Liver (tissue), 9 donors: ENCODE results near the gene RIMS3. TPM values are rescaled to one million over a fixed set of nuclear protein-coding genes. Genes with fewer than 3 reads are reported as not detected.

ENCODE experiments used
- DNase-seq: peaks from one replicate; pipeline ENCODE4 v3.0.0-alpha.2; 2017; ENCODE audit warnings: low spot score
- H3K27ac ChIP-seq, 2 donors: one replicate each; pipeline ENCODE4 v1.7.0; 2013; ENCODE audit warnings: inconsistent platforms in 2 of 2, low read length in 2 of 2, control low read depth in 1 of 2, low read depth in 1 of 2, mild to moderate bottlenecking in 1 of 2
- H3K27me3 ChIP-seq, 4 donors: one replicate each; pipeline versions ENCODE4 v1.6.1 to v1.7.0; 2013; ENCODE audit warnings: low read length in 3 of 4, inconsistent platforms in 1 of 4, mild to moderate bottlenecking in 1 of 4, moderate library complexity in 1 of 4; ENCODE audit not compliant: control insufficient read depth in 4 of 4, insufficient read depth in 4 of 4
- H3K36me3 ChIP-seq, 4 donors: one replicate each; pipeline versions ENCODE4 v1.6.1 to v1.7.0; 2013; ENCODE audit warnings: low read length in 3 of 4, mild to moderate bottlenecking in 3 of 4, low read depth in 1 of 4, moderate library complexity in 1 of 4; ENCODE audit not compliant: control insufficient read depth in 4 of 4, insufficient read depth in 3 of 4
- H3K4me1 ChIP-seq, 4 donors: one replicate each; pipeline versions ENCODE4 v1.6.1 to v1.7.0; 2013; ENCODE audit warnings: low read length in 3 of 4, mild to moderate bottlenecking in 3 of 4, moderate library complexity in 1 of 4; ENCODE audit not compliant: control insufficient read depth in 4 of 4, insufficient read depth in 4 of 4
- H3K4me3 ChIP-seq, 3 donors: one replicate each; pipeline versions ENCODE4 v1.6.1 to v1.7.0; 2013; ENCODE audit warnings: low read length in 3 of 3, control low read depth in 1 of 3, low read depth in 1 of 3, mild to moderate bottlenecking in 1 of 3
- H3K9ac ChIP-seq, 2 donors: one replicate each; pipeline ENCODE4 v1.7.0; 2013; ENCODE audit warnings: low read length in 2 of 2, mild to moderate bottlenecking in 2 of 2, moderate library complexity in 2 of 2, control low read depth in 1 of 2, low read depth in 1 of 2
- H3K9me3 ChIP-seq, 4 donors: one replicate each; pipeline versions ENCODE4 v1.6.1 to v1.7.0; 2013; ENCODE audit warnings: low read length in 3 of 4; ENCODE audit not compliant: control insufficient read depth in 4 of 4
- ATF3 ChIP-seq: IDR thresholded peaks from 2 replicates; pipeline ENCODE4 v1.6.1; 2016; ENCODE audit warnings: antibody characterized with exemption
- CTCF ChIP-seq: fragments of 150-350 bp; IDR thresholded peaks from 2 replicates; pipeline ENCODE4 v1.5.1; 2017; ENCODE audit warnings: improper control_type of control experiment, low read depth, low read length; ENCODE audit not compliant: missing input control
- EGR1 ChIP-seq, 2 donors: IDR thresholded peaks; 2 replicates each; pipeline ENCODE4 v1.6.1; 2016 to 2018; ENCODE audit warnings: antibody characterized with exemption in 2 of 2, low read depth in 2 of 2
- FOXA1 ChIP-seq: IDR thresholded peaks from 2 replicates; pipeline ENCODE4 v1.6.1; 2016; ENCODE audit warnings: antibody characterized with exemption
- FOXA2 ChIP-seq: IDR thresholded peaks from 2 replicates; pipeline ENCODE4 v1.6.1; 2016; ENCODE audit warnings: antibody characterized with exemption
- GABPA ChIP-seq, 2 donors: IDR thresholded peaks in 1 of 2; conservative IDR thresholded peaks in 1 of 2; 2 replicates each; pipeline ENCODE4 v1.6.1; 2016; ENCODE audit warnings: antibody characterized with exemption in 2 of 2, mild to moderate bottlenecking in 1 of 2, moderate library complexity in 1 of 2
- HNF4A ChIP-seq, 2 donors: conservative IDR thresholded peaks; 2 replicates each; pipeline ENCODE4 v1.6.1; 2016; ENCODE audit warnings: antibody characterized with exemption in 2 of 2, mild to moderate bottlenecking in 2 of 2
- HNF4G ChIP-seq: IDR thresholded peaks from 2 replicates; pipeline ENCODE4 v1.6.1; 2016; ENCODE audit warnings: antibody characterized with exemption
- JUND ChIP-seq, 2 donors: IDR thresholded peaks; 2 replicates each; pipeline ENCODE4 v1.6.1; 2016; ENCODE audit warnings: antibody characterized with exemption in 2 of 2
- MAX ChIP-seq: IDR thresholded peaks from 2 replicates; pipeline ENCODE4 v1.6.1; 2016; ENCODE audit warnings: antibody characterized with exemption
- NR2F2 ChIP-seq: IDR thresholded peaks from 2 replicates; pipeline ENCODE4 v1.6.1; 2016; ENCODE audit warnings: antibody characterized with exemption
- RAD21 ChIP-seq, 2 donors: IDR thresholded peaks; 2 replicates each; pipeline ENCODE4 v1.6.1; 2016; ENCODE audit warnings: antibody characterized with exemption in 2 of 2, mild to moderate bottlenecking in 2 of 2
- REST ChIP-seq: IDR thresholded peaks from 2 replicates; pipeline ENCODE4 v1.6.1; 2016; ENCODE audit warnings: antibody characterized with exemption, mild to moderate bottlenecking
- RXRA ChIP-seq, 2 donors: IDR thresholded peaks; 2 replicates each; pipeline ENCODE4 v1.6.1; 2017 to 2018; ENCODE audit warnings: antibody characterized with exemption in 2 of 2, mild to moderate bottlenecking in 1 of 2
- SP1 ChIP-seq: IDR thresholded peaks from 2 replicates; pipeline ENCODE4 v1.6.1; 2018; ENCODE audit warnings: antibody characterized with exemption, mild to moderate bottlenecking
- TAF1 ChIP-seq: conservative IDR thresholded peaks from 2 replicates; pipeline ENCODE4 v1.6.1; 2016; ENCODE audit warnings: antibody characterized with exemption, mild to moderate bottlenecking
- YY1 ChIP-seq: IDR thresholded peaks from 2 replicates; pipeline ENCODE4 v1.6.1; 2016; ENCODE audit warnings: antibody characterized with exemption, mild to moderate bottlenecking
- ZBTB33 ChIP-seq: IDR thresholded peaks from 2 replicates; pipeline ENCODE4 v1.6.1; 2016; ENCODE audit warnings: antibody characterized with exemption
- WGBS: extraction: QIAGEN DNeasy Blood & Tissue Kit; methylation state at CpG from one replicate; pipeline ENCODE4 v1.1.7; 2013; 5-methylcytosine and 5-hydroxymethylcytosine counted together
- polyA plus RNA-seq, 2 donors: library from polyadenylated mRNA; stranded (reverse) in 1 of 2; unstranded in 1 of 2; fragments of 200-250 nt in 1 of 2; fragments of >200 nt in 1 of 2; fragmentation: Nextera tagmentation in 1 of 2; extraction: Ambion mirVana in 1 of 2; gene quantifications; one replicate each; pipeline versions ENCODE4 v1.2.1 to v1.2.3, GENCODE V29; 2013 to 2015
- total RNA-seq, 2 donors: library from RNA; depleted of rRNA; stranded (reverse); fragments of >200 nt; gene quantifications; one replicate each; pipeline ENCODE4 v1.2.3, GENCODE V29; 2014
- donor health status: healthy.
- donor health status: healthy.
- donor health status: healthy.
- donor health status: healthy.
- donor health status: healthy.

The RIMS3 gene
- total and polyA plus RNA-seq, 4 donors: 0.22 to 2.2 (median 0.77) TPM

GRCh38 chr1:40662151-40662550 is 3.3 kb downstream of the RIMS3 start:
- no peak for DNase-seq
- Histone ChIP-seq H3K9me3 (no peaks in the 10 kb centered on the region), H3K9ac (no peak overlapping the region), H3K36me3 (no peaks in the 10 kb centered on the region), H3K27ac (no peak overlapping the region), H3K4me3 (no peak overlapping the region), H3K4me1 (peaks cover 0 to 6% (median under 1%) of the 10 kb centered on the region in 4 donors), H3K27me3 (no peaks in the 10 kb centered on the region)
- no peak for TF ChIP-seq JUND (IDR thresholded peaks at IDR 0.05)
- no peak for TF ChIP-seq SP1
- TF ChIP-seq RXRA (IDR thresholded peaks at IDR 0.05): no peak
- no peak for TF ChIP-seq TAF1
- TF ChIP-seq RAD21 (IDR thresholded peaks at IDR 0.05): no peak
- no peak for TF ChIP-seq MAX
- TF ChIP-seq EGR1 (IDR thresholded peaks at IDR 0.05; ENCODE audit: low read depth in 2 of 2): no peak
- no peak for TF ChIP-seq FOXA1
- no peak for TF ChIP-seq GABPA (IDR thresholded peaks at IDR 0.05 in 1 of 2, conservative IDR thresholded peaks at IDR 0.05 in 1 of 2)
- TF ChIP-seq ZBTB33: no peak
- TF ChIP-seq FOXA2: no peak
- TF ChIP-seq CTCF: no peak
- TF ChIP-seq HNF4A (conservative IDR thresholded peaks at IDR 0.05): no peak
- no peak for TF ChIP-seq ATF3
- TF ChIP-seq YY1: no peak
- TF ChIP-seq NR2F2: no peak
- 87% methylated on average over 6 of the region's 6 CpGs for WGBS

- Histone ChIP-seq H3K9ac (no peak overlapping the region), H3K27me3 (no peaks in the 10 kb centered on the region), H3K4me3 (no peak overlapping the region), H3K27ac (no peak overlapping the region), H3K9me3 (no peaks in the 10 kb centered on the region), H3K36me3 (no peaks in the 10 kb centered on the region), H3K4me1 (peaks cover 0 to 6% (median under 1%) of the 10 kb centered on the region in 4 donors)
- TF ChIP-seq EGR1 (IDR thresholded peaks at IDR 0.05; ENCODE audit: low read depth in 2 of 2) (no peak), REST (no peak), MAX (no peak), CTCF (no peak), JUND (IDR thresholded peaks at IDR 0.05) (no peak), HNF4G (no peak), YY1 (no peak), ATF3 (no peak), HNF4A (conservative IDR thresholded peaks at IDR 0.05) (no peak), RXRA (IDR thresholded peaks at IDR 0.05) (no peak), RAD21 (IDR thresholded peaks at IDR 0.05) (no peak), ZBTB33 (no peak), GABPA (IDR thresholded peaks at IDR 0.05 in 1 of 2, conservative IDR thresholded peaks at IDR 0.05 in 1 of 2) (no peak), FOXA1 (no peak), FOXA2 (no peak), NR2F2 (no peak), TAF1 (no peak), SP1 (no peak)
- no peak for DNase-seq
- 86% methylated on average over 5 of the region's 5 CpGs for WGBS
Measured at GRCh38 chr1:40661678-40662077, 3.8 kb downstream of the RIMS3 start.
